Left ventricle myocardium superior (tissue), 1 donor: Measurements from ENCODE around the gene B3GALT6. TPM values are rescaled to one million over a fixed set of nuclear protein-coding genes. Genes with fewer than 3 reads are reported as not detected.

Experiments used
- ATAC-seq: fragments of 200-7000 bp; cut with Tn5 transposase; one replicate; pipeline ENCODE4 v1.9.1; 2020; ENCODE audit warnings: mild to moderate bottlenecking, moderate library complexity
- DNase-seq: peaks from one replicate; pipeline ENCODE4 v3.0.0-alpha.2; 2020
- intact Hi-C: fragments of 100-400 bp; cut with micrococcal nuclease; formaldehyde crosslinking; loops from one replicate; pipeline ENCODE4 v1.11.0; 2022
- total RNA-seq: library from RNA; stranded (reverse); fragmentation: NEBNext Ultra II Directional; extraction: Animal tissue kit (Norgen Biotek cat#: 25700); gene quantifications from one replicate; pipeline ENCODE4 v1.2.1, GENCODE V29; 2021
- donor health status: DM: no; HTN: yes; CAD: no; lungs with severe emphysema.

The B3GALT6 gene
- total RNA-seq, 1 donor from 2014 or later: 7.5 TPM

DNA sequence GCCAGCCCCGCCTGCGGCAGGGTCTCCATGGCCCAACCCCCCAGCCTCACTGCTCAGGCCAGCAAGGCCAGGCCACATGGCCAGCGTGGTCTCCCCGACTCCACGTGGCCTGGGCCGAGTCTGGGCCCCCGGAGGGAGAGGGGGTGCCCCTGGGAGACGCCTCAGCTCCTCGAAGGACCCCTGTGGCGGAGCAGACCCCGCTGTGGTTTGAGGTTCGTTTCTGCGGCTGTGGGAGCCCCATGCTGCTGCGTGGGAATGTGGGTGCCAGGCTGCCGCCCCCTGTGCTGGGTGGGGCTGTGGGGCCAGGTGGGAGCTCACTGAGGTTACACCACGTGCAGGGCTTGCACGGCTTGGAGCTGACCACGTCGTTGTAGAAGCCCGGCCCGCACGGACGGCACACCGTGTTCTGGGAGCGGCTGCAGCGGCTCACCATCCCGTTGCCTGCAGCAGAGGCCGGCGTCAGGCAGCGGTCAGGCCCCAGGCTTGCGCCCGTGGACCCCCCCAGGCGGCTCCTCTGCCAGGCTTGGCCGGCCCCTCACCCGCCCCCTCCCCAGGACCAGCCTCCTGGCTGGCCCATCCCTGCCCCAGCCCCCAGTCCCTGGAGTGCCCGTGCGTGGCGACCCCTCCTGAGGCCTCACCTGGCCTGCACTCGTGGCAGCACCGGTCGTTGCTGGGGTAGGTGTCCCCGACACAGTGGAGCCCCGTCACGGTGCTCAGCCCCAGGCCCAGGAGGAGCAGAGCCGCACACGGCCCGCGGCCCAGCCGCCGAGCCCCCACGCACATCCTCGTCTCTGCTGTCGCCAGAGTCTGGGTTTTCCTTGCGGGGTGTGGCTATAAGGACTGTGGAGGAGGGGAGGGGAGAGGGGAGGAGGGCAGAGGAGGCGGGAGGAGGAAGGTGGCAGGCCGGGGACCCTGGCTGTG, 18.4 kb upstream of the B3GALT6 start, which contains the start of gene TNFRSF4:
TSS of gene TNFRSF4 (minus strand) at position 809 of the 921 bp plus-strand sequence. CDS start at position 783, 26 bp downstream.
- intact Hi-C loops: no loop called here
- ATAC-seq: peak; percentile 9
- peak; percentile 39 for DNase-seq

DNA sequence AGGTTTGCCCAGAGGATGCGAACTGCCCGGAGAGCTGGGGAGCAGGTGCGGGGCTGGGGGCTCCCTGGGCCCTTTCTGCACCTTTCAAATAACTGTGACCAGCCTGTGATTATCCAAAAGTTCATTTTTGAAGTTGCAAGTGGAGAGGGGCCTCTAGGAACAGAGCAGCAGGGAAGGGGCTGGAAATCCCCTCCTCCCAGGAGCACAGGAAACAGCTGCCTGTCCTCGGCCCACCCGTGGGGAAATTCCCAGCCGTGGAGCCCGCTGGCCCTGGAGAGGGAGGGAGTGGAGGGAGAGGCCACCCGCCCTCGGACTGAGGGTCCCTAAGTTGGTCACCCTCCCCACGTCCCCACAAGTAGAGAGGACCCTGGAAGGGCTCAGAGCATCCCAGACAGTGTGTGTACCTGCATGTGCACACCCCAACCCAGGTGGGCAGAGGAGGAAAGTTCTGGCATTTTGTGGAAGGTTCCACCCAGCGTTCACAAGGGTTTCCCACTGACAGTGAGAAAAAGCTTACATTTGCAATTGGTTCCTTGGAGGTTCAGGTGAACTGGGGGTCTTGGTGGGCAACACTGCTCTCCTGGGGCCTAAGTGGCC, 16.9 kb upstream of the B3GALT6 start:
- ATAC-seq: no peak
- intact Hi-C loops: no loop called here
- DNase-seq: no peak

DNA sequence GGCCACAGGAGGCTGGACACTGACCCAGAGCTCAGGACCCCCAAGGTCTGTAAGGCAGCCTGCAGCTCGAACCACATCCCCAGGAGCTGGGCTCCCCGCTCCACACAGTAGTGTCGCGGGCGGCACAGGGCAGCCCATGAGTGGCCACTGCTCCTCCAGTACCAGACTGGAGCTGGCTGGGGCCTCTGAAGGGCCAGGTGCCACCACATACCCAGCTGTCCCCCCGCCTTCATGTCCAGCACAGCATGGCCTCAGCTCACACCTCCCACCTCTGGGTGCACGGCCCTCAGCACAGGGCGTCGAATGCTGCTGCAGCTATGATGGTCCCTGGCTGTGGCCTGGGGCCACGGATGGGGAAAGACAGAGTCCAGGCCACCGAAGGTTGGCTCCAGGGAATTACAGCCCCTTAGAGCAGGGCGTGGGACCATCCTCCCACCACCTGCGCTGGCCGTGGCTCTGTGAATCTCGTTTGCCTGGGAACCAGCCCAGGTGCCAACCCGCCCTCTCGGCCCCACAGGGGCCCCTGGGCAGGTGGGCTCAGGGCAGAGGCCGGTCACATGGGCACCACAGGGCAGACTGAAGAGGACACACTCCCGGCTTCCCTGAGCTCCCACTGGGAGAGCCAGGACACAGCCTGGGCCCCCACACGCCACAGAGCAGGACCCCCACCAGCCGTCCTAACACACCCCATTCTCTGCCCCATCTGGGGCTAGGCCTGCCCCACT, 16.0 kb upstream of the B3GALT6 start:
- DNase-seq: no peak
- ATAC-seq: no peak
- intact Hi-C loops: no loop called here

DNA sequence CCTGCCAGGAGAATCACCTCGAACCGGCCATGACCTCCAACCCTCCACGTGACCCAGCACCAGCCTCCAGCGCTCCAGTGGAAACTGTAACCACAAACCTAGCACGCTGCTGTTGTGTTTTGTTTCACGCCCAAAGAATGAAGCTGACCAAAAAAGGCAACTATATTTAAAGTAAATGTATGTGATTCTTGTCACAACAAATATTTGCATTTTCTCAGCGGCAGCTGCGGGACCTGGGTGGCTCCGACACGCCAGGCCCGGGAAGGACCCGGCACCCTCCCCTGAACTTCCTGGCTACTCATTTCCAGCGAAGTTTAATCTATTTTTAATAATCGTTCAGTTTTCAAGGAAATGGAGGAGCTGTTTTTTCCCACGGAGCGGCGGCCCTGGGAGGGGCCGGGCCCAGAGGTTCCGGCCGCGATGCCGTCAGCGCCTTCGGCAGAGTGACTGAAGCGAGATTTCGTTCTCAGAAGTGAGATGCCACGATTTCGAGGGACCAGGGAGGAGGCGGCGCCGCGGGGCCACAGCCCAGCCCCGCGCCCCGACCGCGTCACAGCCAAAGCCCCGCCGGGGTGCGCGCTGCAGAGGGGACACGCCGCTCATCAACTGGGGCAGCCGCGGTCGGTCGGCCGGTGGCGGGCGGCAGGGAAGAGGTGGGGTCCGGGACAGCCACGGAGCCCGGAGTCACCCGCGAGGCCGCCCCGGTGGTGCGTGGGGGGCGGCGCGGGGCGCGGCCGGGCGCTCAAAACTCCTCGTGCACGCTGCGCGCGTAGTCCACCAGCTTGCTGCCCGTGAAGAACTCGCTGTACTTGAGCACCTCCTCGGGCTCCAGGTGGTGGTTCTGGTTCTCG, 15.0 kb upstream of the B3GALT6 start:
- intact Hi-C loops: no loop called here
- no peak for DNase-seq
- no peak for ATAC-seq

DNA sequence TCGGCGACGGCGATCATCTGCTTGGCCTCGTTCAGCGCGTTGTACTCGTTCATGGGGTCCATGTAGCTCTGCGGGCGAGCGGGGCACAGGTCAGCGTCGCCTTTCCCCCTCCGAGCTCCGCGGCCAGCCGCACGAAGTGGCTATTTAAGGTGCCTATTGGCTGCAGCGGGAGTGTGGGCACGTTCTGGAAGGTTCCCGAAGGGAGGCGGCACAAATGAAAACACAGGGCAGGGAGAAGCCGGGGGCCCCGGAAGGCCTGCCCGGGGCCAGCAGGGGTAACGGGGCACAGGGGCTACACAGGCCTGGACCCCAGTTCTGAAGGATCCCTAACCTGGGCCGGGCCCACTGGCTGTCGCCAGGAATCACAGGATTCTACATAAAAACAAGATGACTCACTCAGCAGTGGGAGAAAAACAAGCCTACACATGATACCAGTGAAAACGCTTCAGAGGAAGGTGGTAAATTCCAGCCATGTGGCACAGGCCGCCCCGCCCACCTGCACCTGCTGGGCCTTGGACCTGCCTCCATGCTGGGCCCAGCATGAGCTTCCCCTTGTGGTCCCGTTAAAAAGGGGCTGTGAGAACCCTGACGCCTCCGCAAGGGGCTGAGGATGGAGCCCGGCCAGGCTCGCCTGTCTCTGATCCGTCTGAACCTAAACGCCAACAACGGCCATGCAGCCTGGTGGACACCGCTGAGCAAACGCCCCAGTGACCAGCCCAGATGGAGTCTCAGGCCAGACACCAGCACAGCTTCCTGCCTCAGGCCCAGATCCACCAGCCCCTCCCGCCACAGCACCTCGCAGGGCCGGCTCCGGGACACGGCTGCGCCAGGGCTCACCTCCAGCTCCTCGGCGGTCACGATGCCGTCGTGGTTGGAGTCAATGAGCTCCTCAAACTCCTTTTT, 14.2 kb upstream of the B3GALT6 start:
- ATAC-seq: no peak
- no peak for DNase-seq
- intact Hi-C loops: no loop called here

DNA sequence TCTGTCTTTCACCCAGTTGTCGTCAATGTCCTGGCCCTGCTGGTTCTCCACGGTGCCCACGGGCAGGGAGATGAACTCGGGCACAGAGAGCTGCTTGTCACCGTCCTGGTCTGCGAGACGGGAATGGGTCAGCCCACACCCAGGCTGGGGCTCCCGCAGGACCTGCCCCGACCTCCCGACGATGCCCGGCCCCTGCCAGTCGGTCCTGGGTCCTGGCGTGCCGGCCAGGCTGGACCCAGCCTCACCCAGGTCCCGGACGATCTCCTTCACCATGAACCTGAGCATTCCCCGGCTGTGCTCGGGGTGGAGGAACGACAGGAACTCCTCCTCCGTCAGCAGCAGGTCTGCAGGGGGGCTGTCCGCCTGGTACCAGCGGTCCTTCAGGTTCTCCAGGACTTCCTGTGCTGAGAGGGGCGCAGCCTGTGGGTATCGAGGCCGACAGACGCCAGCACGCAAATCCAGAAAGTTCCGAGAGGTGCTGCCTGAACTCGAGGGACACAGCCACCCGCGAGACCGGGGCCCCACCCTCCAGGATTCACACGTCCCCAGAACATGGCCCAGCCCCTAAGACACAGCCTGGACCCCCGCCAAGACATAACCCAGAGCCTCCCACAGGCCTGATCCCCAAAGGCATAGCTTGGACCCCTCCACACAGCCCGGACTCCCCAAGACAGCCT, 13.4 kb upstream of the B3GALT6 start:
- intact Hi-C loops: no loop called here
- ATAC-seq (no peak), DNase-seq (no peak)

DNA sequence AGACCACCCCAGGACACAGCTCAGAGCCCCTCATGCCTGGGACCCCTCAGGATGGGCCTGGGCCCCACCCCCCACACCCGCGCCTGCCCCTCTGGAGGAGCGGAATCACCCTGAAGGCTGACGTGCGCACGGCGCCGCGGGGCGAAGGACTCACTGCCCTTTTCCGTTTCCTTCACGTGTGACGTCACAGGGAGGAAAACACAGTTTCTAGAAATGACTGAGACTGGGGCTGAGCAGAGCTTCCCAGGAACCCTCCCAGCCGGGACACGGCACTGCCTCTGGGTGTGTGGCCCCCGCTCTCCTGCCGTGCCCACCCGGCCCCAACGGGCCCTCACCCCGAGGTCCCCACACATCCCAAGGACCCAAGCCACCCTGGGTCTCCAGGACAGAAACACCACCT, 12.7 kb upstream of the B3GALT6 start:
- intact Hi-C loops: no loop called here
- ATAC-seq: no peak
- no peak for DNase-seq

DNA sequence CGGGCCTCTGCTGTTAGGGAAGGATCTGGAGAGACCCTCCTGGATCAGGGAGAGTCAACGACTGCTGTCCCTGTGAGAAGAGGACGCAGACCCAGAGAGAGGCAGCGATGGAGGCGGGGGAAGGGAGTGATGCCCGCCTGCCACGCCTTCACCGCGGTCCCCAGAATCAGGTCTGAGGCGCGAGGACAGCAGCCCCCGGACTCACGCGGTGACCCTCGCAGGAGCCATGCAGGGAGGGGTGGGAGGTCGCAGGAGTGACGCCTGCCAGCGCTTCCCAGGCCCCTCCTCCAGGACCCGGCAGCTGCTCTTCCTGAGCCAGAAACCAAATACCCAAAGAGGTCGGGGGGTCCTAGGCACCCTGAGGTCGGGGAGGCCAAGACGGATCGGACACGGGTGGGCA, 11.8 kb upstream of the B3GALT6 start:
- no peak for DNase-seq
- ATAC-seq: no peak
- intact Hi-C loops: no loop called here

DNA sequence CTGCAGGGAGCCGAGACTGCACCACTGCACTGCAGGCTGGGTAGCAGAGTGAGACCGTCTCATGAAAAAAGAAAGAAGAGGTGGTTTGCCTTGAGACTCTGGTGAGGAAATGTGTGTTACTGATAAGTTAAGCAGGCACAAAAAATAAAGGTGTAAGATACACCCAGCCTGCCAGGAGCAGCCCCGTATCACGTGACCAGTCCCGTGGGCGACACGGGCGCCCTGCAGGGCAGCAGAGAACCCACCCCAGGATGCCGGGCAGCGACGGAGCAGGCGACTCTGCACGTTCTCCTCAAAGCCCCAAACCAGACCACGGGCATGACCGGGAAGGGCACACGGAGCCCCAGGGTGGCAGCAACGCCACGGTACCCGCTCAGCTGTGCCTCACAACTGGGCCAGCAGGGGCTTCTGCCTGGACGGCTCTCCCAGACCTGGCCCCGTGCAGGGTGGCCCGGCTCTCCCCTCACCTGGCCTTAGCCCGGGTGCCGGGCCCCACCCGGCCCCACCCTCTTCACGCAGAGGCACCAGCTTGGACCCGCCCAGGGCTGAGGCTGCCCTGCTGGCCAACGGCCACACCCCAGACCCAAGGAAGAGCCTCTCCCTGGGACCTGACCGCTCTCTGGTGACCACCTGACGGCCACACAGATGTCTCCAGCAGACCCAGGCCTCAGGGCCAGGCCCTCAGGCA, 10.0 kb upstream of the B3GALT6 start:
- intact Hi-C loops: no loop called here
- ATAC-seq (no peak), DNase-seq (no peak)

DNA sequence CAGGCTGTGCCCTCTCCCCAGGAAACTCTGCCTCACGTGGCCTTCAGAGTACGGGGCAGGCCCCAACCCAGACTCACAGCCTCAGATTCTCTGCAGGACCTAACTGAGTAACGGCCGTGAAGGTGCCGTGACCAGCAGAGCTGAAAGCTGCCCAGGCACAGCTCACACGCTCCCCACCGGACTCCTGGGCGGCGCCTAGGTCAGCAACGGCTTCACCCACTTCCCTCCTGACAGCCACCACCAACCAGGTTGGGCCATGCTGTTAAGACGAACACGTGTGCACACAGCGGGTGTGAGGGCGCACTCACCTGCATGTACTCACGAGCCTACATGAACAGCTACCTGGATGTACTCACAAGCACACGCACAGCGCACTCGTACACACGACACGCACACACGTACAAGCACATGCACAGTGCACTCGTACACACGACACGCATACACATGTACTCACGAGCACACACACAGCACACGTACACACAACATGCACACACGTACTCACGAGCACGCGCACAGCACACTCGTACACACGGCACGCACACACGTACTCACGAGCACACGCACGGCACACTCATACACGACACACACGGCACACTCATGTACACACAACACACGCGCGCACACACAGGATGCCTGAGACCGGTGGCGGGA, 9.3 kb upstream of the B3GALT6 start:
- DNase-seq (no peak), ATAC-seq (no peak)
- intact Hi-C loops: no loop called here

DNA sequence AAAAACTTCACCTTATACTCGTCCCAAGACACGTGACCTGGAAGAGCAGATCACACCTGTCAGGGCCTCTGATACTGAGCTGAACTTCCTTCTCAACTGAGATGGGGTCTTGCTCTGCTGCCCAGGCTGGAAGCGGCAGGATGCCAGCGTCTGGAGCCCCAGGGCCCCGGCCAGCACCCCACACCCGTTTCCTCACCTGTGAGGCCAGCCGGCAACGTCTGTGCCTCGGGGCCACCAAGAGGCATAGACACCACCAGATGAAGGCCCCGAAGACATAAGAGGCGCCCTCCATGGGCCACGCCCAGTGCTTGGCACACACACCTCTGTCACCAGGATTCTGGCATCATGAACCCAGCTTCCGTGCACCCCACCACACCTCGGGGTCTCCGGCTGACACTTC, 8.7 kb upstream of the B3GALT6 start:
- no peak for DNase-seq
- no peak for ATAC-seq
- intact Hi-C loops: no loop called here

DNA sequence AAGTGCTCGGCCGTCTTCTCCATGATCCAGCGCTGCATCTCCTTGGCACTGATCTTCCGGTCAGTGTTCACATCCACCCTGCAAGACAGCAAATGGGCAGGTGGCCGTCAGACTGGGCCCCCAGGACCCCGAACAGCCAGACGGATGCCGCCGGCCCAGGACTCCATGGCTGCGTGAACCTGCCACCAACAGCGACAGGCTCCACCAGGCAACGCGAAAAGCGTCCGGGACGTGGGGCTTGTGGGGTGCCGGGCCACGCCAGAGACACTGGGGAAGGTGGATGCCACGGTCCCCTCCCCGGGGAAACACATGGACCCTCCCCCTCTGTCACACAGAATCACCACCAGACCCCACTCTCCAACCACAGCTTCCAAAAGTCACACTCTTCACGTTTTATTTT, 8.1 kb upstream of the B3GALT6 start:
- intact Hi-C loops: no loop called here
- DNase-seq: no peak
- ATAC-seq: no peak

DNA sequence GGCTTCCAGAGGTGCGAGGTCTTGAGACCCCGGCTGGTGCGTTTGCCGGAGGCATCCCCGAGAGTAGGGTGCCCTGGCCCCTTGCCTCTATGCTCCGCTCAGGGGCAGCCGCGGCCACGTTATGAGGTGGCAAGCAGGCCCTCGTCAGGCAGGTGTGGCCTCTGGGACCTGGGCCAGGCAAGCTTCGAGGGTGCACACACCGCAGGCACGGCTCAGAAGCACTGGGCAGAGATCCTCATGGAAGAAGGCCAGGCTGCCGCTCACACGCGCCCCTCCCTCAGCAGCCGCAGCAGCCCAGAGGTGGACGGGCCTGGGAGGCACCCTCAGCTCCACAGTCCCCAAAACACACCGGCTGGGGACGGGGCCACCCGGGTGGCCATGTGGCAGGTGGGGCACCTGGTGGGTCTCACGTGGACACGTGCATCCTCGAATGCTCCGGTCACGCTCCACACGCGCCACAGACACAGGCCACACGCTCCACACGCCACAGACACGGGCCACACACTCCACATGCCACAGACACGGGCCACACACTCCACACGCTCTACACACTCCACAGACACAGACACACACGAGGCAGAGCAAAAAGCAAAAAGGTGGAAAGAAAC, 6.7 kb upstream of the B3GALT6 start:
- ATAC-seq (peak; percentile 26), DNase-seq (no peak)
- intact Hi-C loops: no loop called here

DNA sequence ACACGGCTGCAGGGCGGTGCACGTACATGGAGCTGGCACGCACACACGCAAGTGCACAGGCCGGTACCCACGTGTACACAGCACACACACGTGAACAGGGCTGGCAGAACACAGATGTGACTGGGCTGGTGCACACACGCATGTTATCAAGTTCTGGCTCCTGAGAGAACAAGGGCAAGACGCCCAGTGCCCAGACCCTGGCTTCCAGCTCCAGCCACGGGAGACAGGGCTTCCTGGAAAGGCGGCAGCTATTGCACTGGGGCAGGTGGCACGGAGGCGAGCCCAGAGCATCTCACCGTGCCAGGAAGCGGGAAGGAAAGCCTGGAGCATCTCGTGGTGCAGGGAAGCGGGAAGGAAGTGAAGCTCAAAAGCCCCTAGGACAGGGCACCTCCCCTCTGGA, 6.1 kb upstream of the B3GALT6 start:
- DNase-seq: no peak
- peak; percentile 27 for ATAC-seq
- intact Hi-C loops: no loop called here

DNA sequence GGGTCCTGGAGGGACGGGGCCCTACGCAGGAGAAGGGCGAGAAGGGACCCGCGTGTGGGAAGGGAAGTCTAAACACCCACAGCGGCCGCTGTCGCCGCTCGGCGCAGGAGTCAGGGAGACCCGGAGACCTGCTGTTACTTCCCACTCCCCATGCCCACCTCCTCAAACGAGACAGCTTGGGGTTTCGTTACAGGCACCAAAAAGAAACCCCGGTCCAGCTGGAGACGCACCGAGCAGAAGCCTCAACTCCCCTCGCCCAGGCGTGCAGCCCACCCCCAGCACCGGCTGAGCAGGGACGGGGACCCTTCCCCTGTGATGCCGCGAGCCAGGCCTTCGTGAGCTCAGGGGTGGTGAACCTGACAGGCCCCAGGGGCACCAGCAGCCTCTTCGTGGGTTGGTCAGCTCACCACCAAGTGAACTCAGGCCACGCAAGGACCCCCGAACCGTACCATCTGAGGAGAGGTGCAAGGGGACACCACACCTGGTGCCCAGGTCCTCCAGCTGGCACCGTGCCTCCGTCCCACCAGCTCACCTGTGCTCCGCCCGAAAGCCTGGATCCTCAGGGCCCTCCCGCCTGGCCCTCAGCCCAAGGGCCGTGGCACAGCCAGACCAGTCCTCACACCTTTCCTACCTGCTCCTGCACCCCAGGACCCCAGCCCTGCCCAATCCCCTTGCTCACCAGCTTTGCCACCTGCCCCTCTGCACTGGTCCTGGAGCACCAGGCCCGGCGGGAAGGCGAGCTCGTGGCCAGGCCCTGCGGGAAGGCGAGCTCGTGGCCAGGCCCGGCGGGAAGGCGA, 5.3 kb upstream of the B3GALT6 start:
- intact Hi-C loops: no loop called here
- DNase-seq: no peak
- ATAC-seq: no peak
